SK-N-SH treated with all-trans-retinoic acid at 6 μM for 48 hours (cell line): ENCODE results near the gene PYHIN1.

ENCODE experiments used
- ATAC-seq: fragments of 200-7000 bp; cut with Tn5 transposase; 3 replicates; pipeline ENCODE4 v1.9.1; 2020; ENCODE audit warnings: mild to moderate bottlenecking, moderate library complexity
- ARNTL ChIP-seq: fragments of 450-650 bp; formaldehyde crosslinking; IDR thresholded peaks from 2 replicates; pipeline ENCODE4 v1.5.0; 2020; ENCODE audit warnings: low read depth, mild to moderate bottlenecking, moderate library complexity, borderline replicate concordance
- BACH2 ChIP-seq: fragments of 250-450 bp; sonication (Bioruptor Pico); IDR thresholded peaks from 2 replicates; pipeline ENCODE4 v1.9.0; 2021; ENCODE audit warnings: mild to moderate bottlenecking, borderline replicate concordance
- GLIS3 ChIP-seq: fragments of 250-450 bp; sonication (Bioruptor Pico); IDR thresholded peaks from 2 replicates; pipeline ENCODE4 v1.5.0; 2020; ENCODE audit warnings: mild to moderate bottlenecking, moderate library complexity
- OSR1 ChIP-seq: fragments of 250-450 bp; sonication (Bioruptor Pico); IDR thresholded peaks from 2 replicates; pipeline ENCODE4 v1.8.0; 2022; ENCODE audit warnings: moderate library complexity, mild to moderate bottlenecking, inconsistent platforms
- PPARA ChIP-seq: fragments of 250-450 bp; sonication (Bioruptor Pico); IDR thresholded peaks from 2 replicates; pipeline ENCODE4 v1.5.0; 2020; ENCODE audit warnings: mild to moderate bottlenecking, borderline replicate concordance
- RARB ChIP-seq: fragments of 250-450 bp; sonication (Bioruptor Pico); IDR thresholded peaks from 2 replicates; pipeline ENCODE4 v1.8.0; 2021; ENCODE audit warnings: mild to moderate bottlenecking, moderate library complexity
- SNAI2 ChIP-seq: fragments of 250-450 bp; sonication (Bioruptor Pico); IDR thresholded peaks from 2 replicates; pipeline ENCODE4 v1.5.0; 2020; ENCODE audit warnings: mild to moderate bottlenecking, moderate library complexity
- TCF4 ChIP-seq: fragments of 250-450 bp; sonication (Bioruptor Pico); IDR thresholded peaks from 2 replicates; pipeline ENCODE4 v1.8.0; 2021; ENCODE audit warnings: mild to moderate bottlenecking, moderate library complexity, borderline replicate concordance
- TOX ChIP-seq: fragments of 250-450 bp; sonication (Bioruptor Pico); IDR thresholded peaks from 2 replicates; pipeline ENCODE4 v1.8.0; 2021; ENCODE audit warnings: mild to moderate bottlenecking, moderate library complexity, borderline replicate concordance
- ZFP3 ChIP-seq: fragments of 250-450 bp; sonication (Bioruptor Pico); IDR thresholded peaks from 2 replicates; pipeline ENCODE4 v1.5.0; 2020; ENCODE audit warnings: mild to moderate bottlenecking, moderate library complexity
- ZFP30 ChIP-seq: fragments of 450-650 bp; formaldehyde crosslinking; IDR thresholded peaks from 2 replicates; pipeline ENCODE4 v1.5.0; 2022; ENCODE audit warnings: mild to moderate bottlenecking, moderate library complexity
- ZNF565 ChIP-seq: fragments of 450-650 bp; formaldehyde crosslinking; conservative IDR thresholded peaks from 2 replicates; pipeline ENCODE4 v1.5.0; 2020; ENCODE audit warnings: low read depth, mild to moderate bottlenecking, moderate library complexity
- ZNF70 ChIP-seq: fragments of 450-650 bp; formaldehyde crosslinking; IDR thresholded peaks from 2 replicates; pipeline ENCODE4 v1.5.0; 2020; ENCODE audit warnings: mild to moderate bottlenecking, moderate library complexity
- ZNF8 ChIP-seq: fragments of 450-650 bp; formaldehyde crosslinking; IDR thresholded peaks from 2 replicates; pipeline ENCODE4 v1.5.0; 2020; ENCODE audit warnings: mild to moderate bottlenecking, moderate library complexity
- TF ChIP-seq, protein P1 (sequence below): fragments of 250-450 bp; sonication (Bioruptor Pico); IDR thresholded peaks from 2 replicates; pipeline ENCODE4 v1.8.0; 2021; ENCODE audit warnings: low read depth, mild to moderate bottlenecking, moderate library complexity, borderline replicate concordance
- TF ChIP-seq, protein P2 (sequence below): fragments of 250-450 bp; sonication (Bioruptor Pico); IDR thresholded peaks from 2 replicates; pipeline ENCODE4 v1.5.0; 2020; ENCODE audit warnings: mild to moderate bottlenecking, moderate library complexity
- TF ChIP-seq, protein P3 (sequence below): fragments of 250-450 bp; sonication (Bioruptor Pico); IDR thresholded peaks from 2 replicates; pipeline ENCODE4 v1.5.1; 2020; ENCODE audit warnings: low read depth, mild to moderate bottlenecking, moderate library complexity
- TF ChIP-seq, protein P4 (sequence below): fragments of 250-450 bp; sonication (Bioruptor Pico); IDR thresholded peaks from 2 replicates; pipeline ENCODE4 v1.5.1; 2021; ENCODE audit warnings: mild to moderate bottlenecking, moderate library complexity

Gene PYHIN1

DNA sequence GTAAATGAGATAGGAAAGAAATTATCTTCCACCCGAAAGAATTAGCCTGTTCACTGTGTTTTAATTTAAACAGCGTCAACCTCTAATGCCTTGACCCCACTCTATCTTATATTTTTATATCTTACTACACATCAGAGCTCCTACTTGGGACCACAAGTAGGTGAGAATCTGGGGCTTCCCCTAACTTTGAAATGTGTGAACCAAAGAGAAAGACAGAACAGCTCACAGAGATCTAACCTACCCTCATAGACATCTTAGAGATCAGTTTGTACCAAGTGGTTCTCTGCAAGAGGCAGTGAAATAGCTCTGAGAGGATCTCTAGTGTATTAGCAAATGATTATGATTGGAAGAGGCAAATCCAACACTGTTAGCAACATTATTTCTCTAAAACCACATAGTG, 47.4 kb downstream of the PYHIN1 start:
- no peak for ATAC-seq
- no peak for TF ChIP-seq TOX (CRISPR knock-in tag)
- TF ChIP-seq ZFP3 (CRISPR knock-in tag): no peak
- TF ChIP-seq BACH2 (CRISPR knock-in tag): no peak
- no peak for TF ChIP-seq SNAI2 (CRISPR knock-in tag)
- no peak for TF ChIP-seq GLIS3 (CRISPR knock-in tag)
- TF ChIP-seq, protein P1, sequence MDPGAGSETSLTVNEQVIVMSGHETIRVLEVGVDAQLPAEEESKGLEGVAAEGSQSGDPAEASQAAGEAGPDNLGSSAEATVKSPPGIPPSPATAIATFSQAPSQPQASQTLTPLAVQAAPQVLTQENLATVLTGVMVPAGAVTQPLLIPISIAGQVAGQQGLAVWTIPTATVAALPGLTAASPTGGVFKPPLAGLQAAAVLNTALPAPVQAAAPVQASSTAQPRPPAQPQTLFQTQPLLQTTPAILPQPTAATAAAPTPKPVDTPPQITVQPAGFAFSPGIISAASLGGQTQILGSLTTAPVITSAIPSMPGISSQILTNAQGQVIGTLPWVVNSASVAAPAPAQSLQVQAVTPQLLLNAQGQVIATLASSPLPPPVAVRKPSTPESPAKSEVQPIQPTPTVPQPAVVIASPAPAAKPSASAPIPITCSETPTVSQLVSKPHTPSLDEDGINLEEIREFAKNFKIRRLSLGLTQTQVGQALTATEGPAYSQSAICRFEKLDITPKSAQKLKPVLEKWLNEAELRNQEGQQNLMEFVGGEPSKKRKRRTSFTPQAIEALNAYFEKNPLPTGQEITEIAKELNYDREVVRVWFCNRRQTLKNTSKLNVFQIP (CRISPR knock-in tag): no peak
- TF ChIP-seq ZFP30: no peak

DNA sequence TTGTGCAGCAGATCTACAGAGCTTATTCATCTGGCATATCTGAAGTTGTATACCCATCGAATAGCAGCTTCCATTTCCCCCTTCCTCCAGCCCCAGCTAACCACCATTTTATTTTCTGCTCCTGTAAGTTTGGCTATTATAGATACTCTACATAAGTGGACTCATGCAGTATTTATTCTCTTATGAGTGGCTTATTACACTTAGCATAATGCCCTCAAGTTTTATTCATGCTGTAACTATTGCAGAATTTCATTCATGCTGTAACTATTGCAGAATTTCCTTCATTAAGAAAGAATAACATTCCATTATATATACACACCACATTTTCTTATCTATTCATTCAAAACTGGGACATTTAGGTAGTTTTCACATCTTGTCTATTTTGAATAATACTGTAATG, 47.9 kb downstream of the PYHIN1 start:
- ATAC-seq: no peak
- TF ChIP-seq PPARA (CRISPR knock-in tag): no peak
- no peak for TF ChIP-seq TCF4
- TF ChIP-seq RARB (CRISPR knock-in tag): no peak
- no peak for TF ChIP-seq ZNF565 (CRISPR knock-in tag)
- no peak for TF ChIP-seq ARNTL (CRISPR knock-in tag)
- TF ChIP-seq ZNF8 (CRISPR knock-in tag): no peak
- TF ChIP-seq OSR1 (CRISPR knock-in tag): no peak
- TF ChIP-seq, protein P2, sequence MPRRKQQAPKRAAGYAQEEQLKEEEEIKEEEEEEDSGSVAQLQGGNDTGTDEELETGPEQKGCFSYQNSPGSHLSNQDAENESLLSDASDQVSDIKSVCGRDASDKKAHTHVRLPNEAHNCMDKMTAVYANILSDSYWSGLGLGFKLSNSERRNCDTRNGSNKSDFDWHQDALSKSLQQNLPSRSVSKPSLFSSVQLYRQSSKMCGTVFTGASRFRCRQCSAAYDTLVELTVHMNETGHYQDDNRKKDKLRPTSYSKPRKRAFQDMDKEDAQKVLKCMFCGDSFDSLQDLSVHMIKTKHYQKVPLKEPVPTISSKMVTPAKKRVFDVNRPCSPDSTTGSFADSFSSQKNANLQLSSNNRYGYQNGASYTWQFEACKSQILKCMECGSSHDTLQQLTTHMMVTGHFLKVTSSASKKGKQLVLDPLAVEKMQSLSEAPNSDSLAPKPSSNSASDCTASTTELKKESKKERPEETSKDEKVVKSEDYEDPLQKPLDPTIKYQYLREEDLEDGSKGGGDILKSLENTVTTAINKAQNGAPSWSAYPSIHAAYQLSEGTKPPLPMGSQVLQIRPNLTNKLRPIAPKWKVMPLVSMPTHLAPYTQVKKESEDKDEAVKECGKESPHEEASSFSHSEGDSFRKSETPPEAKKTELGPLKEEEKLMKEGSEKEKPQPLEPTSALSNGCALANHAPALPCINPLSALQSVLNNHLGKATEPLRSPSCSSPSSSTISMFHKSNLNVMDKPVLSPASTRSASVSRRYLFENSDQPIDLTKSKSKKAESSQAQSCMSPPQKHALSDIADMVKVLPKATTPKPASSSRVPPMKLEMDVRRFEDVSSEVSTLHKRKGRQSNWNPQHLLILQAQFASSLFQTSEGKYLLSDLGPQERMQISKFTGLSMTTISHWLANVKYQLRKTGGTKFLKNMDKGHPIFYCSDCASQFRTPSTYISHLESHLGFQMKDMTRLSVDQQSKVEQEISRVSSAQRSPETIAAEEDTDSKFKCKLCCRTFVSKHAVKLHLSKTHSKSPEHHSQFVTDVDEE: no peak
- no peak for TF ChIP-seq ZNF70 (CRISPR knock-in tag)
- TF ChIP-seq, protein P3, sequence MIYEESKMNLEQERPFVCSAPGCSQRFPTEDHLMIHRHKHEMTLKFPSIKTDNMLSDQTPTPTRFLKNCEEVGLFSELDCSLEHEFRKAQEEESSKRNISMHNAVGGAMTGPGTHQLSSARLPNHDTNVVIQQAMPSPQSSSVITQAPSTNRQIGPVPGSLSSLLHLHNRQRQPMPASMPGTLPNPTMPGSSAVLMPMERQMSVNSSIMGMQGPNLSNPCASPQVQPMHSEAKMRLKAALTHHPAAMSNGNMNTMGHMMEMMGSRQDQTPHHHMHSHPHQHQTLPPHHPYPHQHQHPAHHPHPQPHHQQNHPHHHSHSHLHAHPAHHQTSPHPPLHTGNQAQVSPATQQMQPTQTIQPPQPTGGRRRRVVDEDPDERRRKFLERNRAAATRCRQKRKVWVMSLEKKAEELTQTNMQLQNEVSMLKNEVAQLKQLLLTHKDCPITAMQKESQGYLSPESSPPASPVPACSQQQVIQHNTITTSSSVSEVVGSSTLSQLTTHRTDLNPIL (CRISPR knock-in tag): no peak
- TF ChIP-seq SNAI2 (CRISPR knock-in tag): no peak
- TF ChIP-seq, all 23 proteins: peak for 0

DNA sequence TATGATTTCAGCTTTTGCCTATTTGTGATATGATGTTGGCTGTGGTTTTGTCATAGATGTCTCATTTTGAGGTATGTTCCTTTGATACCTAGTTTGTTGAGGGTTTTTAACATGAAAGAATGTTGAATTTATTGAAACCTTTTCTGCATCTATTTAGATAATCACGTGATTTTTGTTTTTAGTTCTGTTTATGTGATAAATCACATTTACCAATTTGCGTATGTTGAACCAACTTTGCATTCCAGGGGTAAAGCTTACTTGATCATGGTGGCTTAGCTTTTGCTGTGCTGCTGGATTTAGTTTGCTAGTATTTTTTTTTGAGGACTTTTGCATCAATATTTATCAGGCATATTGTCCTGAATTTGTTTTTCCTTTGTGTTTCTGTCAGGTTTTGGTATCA, 51.9 kb downstream of the PYHIN1 start:
- TF ChIP-seq ZNF8 (CRISPR knock-in tag) (no peak), OSR1 (CRISPR knock-in tag) (no peak), ZFP30 (no peak), GLIS3 (CRISPR knock-in tag) (no peak)
- TF ChIP-seq, protein P2: no peak
- TF ChIP-seq, protein P3 (CRISPR knock-in tag): no peak
- TF ChIP-seq, protein P4, sequence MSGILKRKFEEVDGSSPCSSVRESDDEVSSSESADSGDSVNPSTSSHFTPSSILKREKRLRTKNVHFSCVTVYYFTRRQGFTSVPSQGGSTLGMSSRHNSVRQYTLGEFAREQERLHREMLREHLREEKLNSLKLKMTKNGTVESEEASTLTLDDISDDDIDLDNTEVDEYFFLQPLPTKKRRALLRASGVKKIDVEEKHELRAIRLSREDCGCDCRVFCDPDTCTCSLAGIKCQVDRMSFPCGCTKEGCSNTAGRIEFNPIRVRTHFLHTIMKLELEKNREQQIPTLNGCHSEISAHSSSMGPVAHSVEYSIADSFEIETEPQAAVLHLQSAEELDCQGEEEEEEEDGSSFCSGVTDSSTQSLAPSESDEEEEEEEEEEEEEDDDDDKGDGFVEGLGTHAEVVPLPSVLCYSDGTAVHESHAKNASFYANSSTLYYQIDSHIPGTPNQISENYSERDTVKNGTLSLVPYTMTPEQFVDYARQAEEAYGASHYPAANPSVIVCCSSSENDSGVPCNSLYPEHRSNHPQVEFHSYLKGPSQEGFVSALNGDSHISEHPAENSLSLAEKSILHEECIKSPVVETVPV: no peak
- TF ChIP-seq, all 23 proteins: peak for 0
- no peak for ATAC-seq
